GM23248 (cell line): ENCODE results near the gene SRPK1.

Source experiments
- EZH2 ChIP-seq: fragments of 200-600 bp; sonication (generic); IDR thresholded peaks from 2 replicates; pipeline ENCODE4 v1.6.1; 2018; ENCODE audit warnings: antibody characterized with exemption, mild to moderate bottlenecking; ENCODE audit not compliant: insufficient read depth, poor library complexity, severe bottlenecking
- EZH2phosphoT487 ChIP-seq: fragments of 200-600 bp; sonication (generic); IDR thresholded peaks from 2 replicates; pipeline ENCODE4 v1.6.1; 2018; ENCODE audit warnings: antibody characterized with exemption, moderate library complexity, mild to moderate bottlenecking, low read depth; ENCODE audit not compliant: insufficient read depth

GRCh38 chr6:35790683-35791082 is 130.2 kb downstream of the SRPK1 start:
- TF ChIP-seq EZH2 = no peak
- no peak for TF ChIP-seq EZH2phosphoT487
